HG02763 (cell line): ENCODE results near the gene FFAR3.

ENCODE experiments used
- ATAC-seq: cut with Tn5 transposase; IDR thresholded peaks from one replicate; pipeline ENCODE4 v1.9.1; 2021; ENCODE audit warnings: mild to moderate bottlenecking, moderate library complexity; ENCODE audit not compliant: unreplicated experiment

Gene FFAR3

GRCh38 chr19:35357867-35358573 lies at the start of gene FFAR3:
FFAR3 (plus strand) TSS chr19:35358460; CDS start chr19:35358891, 431 bp downstream.
- ATAC-seq, result no peak

GRCh38 chr19:35308910-35309309 lies 49.4 kb upstream of the FFAR3 start:
- no peak for ATAC-seq

- ATAC-seq, result no peak
Measured at GRCh38 chr19:35309481-35310279, 48.6 kb upstream of the FFAR3 start.

DNA sequence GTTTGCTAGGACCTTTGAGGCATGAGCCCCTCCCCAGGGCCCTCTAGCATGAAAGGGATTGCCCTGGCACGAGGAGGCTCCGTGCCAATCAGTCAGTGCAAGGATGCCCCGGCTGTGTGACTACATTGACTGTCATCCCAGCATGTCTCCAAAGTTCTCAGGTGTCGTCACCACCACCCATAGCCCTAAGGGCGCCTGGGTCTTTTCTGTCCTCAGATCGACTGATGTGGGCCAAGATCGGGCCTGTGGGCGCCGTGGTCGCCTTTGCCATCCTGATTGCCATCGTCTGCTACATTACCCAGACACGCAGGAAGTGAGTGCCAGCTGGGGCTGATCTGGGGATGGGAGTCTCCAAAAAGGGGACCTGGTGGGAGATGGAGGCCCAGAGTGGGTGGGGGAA lies 47.9 kb upstream of the FFAR3 start:
- no peak for ATAC-seq

GRCh38 chr19:35310811-35311465 lies 47.3 kb upstream of the FFAR3 start:
- ATAC-seq, result no peak

- no peak for ATAC-seq
Measured at GRCh38 chr19:35311901-35312665, 46.2 kb upstream of the FFAR3 start.

GRCh38 chr19:35313587-35313986 lies 44.7 kb upstream of the FFAR3 start:
- no peak for ATAC-seq

- no peak for ATAC-seq
Measured at GRCh38 chr19:35314031-35314430, 44.2 kb upstream of the FFAR3 start.

GRCh38 chr19:35314858-35315470 lies 43.3 kb upstream of the FFAR3 start:
- ATAC-seq, result no peak

DNA sequence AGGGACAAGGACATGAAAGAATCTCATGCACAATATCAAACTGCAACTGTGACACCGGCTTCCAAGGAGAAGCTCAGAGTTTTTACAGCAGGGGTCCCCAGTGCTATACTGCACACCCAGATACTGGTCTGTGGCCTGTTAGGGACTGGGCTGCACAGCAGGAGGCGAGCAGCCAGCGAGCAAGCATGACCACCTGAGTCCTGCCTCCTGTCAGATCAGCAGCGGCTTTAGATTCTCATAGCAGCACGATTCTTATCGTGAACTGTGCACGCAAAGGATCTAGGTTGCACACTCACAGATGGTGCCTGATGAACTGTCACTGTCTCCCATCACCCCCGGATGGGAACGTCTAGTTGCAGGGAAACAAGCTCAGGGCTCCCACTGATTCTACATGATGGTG lies 42.4 kb upstream of the FFAR3 start:
- no peak for ATAC-seq

GRCh38 chr19:35316560-35316959 lies 41.7 kb upstream of the FFAR3 start:
- no peak for ATAC-seq

DNA sequence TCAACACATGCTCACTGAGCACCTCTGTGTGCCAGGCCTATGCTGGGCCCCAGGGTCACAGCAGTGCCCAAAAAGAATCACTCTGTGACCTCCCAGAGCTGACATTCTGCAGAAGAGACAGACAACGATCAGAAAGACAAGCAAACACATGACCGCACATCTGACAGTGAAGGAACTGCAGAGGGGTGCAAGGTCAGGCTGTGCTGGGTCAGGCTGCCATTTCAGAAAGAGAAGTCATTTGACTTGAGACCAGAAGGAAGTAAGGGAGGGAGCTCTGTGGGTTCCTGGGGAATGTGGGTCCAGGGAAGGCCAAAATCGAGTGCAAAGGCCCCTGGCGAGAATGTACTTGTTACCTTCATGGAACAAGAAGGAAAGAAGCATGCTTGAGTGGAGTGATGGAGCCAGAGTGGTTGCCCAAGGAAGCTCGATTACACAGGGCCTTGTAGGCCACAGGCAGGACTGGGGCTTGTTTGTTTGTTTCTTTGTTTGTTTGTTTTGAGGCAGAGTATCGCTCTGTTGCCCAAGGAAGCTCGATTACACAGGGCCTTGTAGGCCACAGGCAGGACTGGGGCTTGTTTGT lies 40.7 kb upstream of the FFAR3 start:
- ATAC-seq, result no peak

- ATAC-seq, result no peak
Measured at GRCh38 chr19:35318679-35319448, 39.4 kb upstream of the FFAR3 start.

DNA sequence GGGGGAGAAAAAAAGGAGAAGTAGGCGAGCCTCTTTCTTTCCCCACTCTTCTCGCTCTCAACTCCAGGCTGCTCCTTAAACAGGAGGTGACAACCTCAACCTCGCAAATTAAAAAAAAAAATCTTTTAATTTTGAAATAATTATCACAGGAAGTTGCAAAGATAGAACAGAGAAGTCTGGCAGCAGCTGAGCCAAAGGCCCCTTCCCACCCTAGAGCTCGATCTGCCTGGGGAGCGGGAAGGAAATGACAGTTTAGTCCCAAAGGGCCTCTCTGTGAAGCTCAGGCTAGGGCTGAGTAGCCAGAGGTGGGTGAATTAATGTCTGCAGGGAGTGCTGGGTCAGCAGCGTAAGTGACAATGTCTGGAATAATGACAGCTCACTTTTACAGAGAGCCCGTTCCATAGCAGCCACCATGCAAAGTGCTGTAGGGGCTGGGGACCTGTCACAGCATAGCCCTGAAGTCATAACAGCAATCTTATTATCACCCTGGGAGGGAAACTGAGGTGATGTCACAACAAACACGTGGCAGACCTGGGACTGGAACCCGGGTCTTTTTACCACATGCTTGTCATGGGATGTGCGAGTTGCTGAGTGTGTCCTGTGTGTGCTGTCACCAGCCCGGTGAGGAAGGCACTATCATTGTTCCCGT lies 38.1 kb upstream of the FFAR3 start:
- no peak for ATAC-seq

DNA sequence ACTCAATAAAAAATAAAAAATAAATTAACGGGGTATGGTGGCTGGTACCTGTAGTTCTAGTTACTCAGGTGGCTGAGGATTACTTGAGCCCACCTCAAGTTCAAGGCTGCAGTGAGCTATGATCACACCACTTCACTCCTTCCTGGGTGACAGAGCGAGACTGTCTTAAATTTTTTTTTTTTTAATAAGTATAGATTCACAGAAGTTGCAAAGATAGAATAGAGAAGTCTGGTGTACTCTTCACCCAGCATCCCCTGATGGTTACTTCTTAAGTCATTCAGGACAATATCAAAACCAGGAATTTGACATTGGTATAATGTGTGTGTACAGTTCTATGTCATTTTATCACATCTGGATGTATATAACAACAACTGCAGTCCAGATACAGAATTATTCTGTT lies 37.0 kb upstream of the FFAR3 start:
- no peak for ATAC-seq

- ATAC-seq, result no peak
Measured at GRCh38 chr19:35322014-35322413, 36.2 kb upstream of the FFAR3 start.

DNA sequence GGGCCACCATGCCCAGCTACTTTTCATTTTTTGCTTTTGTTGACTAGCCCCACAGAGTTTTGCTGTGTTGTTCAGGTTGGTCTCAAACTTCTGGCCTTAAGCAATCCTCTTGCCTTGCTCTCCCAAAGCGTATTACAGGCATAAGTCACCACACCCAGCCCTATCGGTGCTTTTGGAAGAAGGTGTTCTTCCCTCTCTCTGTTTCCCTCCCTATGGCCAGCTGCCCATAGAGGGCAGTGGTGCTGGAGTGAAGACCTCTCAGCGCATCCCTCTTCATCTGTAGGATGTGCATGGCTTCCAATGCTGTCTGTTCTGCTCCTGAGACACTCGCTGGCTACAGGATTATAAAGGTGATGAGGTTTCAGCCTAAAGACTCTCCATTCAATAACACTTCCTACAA lies 30.6 kb upstream of the FFAR3 start:
- no peak for ATAC-seq

- no peak for ATAC-seq
Measured at GRCh38 chr19:35328851-35329285, 29.4 kb upstream of the FFAR3 start, which contains the start of gene CD22. CD22 (plus strand) TSS chr19:35329187; CDS start chr19:35332041, 2,854 bp downstream.

DNA sequence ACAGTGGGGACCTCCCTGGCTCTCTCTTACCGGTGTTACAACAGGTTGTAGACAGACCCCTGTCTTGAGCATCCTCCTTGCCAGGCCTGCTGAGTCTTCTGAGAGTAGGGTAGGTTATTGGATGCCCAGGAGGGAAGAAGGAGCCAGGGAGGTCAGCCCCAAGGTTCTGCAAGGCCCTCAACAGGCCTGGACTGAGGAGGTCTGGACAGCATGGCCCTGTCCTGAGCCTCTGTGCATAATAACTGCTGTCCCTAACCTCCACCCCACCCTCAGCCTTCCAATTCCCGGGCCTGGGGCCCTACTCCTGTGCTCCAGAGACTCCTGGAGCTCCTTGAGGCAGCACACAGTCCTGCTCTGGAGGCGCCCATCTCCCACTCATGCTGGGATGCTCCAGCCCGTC lies 28.9 kb upstream of the FFAR3 start:
- ATAC-seq, result no peak
